GM12865 (cell line): ENCODE results near the gene KCTD13.
"Not testable (repeated sequence)": the region's sequence is repeated elsewhere in the genome, so short reads cannot be mapped to it uniquely, and the experiment has no call there.

Experiments used
- DNase-seq: peaks from one replicate; pipeline ENCODE4 v3.0.0; 2010; ENCODE audit warnings: low read depth
- H3K4me3 ChIP-seq: 2 replicates; pipeline ENCODE4 v1.5.1; 2011; ENCODE audit warnings: mild to moderate bottlenecking, low read depth, low read length, control low read depth
- CTCF ChIP-seq: IDR thresholded peaks from 2 replicates; pipeline ENCODE4 v1.5.1; 2011; ENCODE audit warnings: low read length, control low read depth, low read depth, inconsistent platforms; ENCODE audit not compliant: insufficient read depth; ENCODE audit errors: missing control alignments

Gene KCTD13

GRCh38 chr16:29971304-29971703, 45.3 kb upstream of the KCTD13 start:
- H3K4me3 ChIP-seq: no peak overlapping the region
- TF ChIP-seq CTCF: no peak
- no peak for DNase-seq

- no peak for TF ChIP-seq CTCF
- no peak for DNase-seq
- H3K4me3 ChIP-seq: no peak overlapping the region
These were observed 42.2 kb upstream of the KCTD13 start for GRCh38 chr16:29968205-29968604.

- TF ChIP-seq CTCF: no peak
- DNase-seq: no peak
- H3K4me3 ChIP-seq: peak overlapping the region; percentile 82
These were observed 37.2 kb upstream of the KCTD13 start for GRCh38 chr16:29963021-29963743.

GRCh38 chr16:29962344-29962994, 36.4 kb upstream of the KCTD13 start:
- H3K4me3 ChIP-seq: peak overlapping the region; percentile 82
- no peak for TF ChIP-seq CTCF
- DNase-seq: no peak

GRCh38 chr16:29961479-29962343, 35.7 kb upstream of the KCTD13 start, which contains the start of gene TMEM219:
TSS of gene TMEM219 (plus strand) at chr16:29962079. CDS start at chr16:29963144, 1,065 bp downstream.
- DNase-seq: peak; percentile 93
- peak; percentile 32 for TF ChIP-seq CTCF
- H3K4me3 ChIP-seq: peak within 1 kb of the TSS; percentile 82

GRCh38 chr16:29961127-29961478, 35.1 kb upstream of the KCTD13 start:
- DNase-seq: no peak
- no peak for TF ChIP-seq CTCF

GRCh38 chr16:29959821-29960220, 33.8 kb upstream of the KCTD13 start:
- not testable (repeated sequence) for H3K4me3 ChIP-seq, DNase-seq

More at GRCh38 chr16:29961127-29961478, 35.1 kb upstream of the KCTD13 start:
- H3K4me3 ChIP-seq: peak overlapping the region; percentile 68
